GM19467 (cell line): ENCODE results near the gene FAM193A.
"Not testable (repeated sequence)": the region's sequence is repeated elsewhere in the genome, so short reads cannot be mapped to it uniquely, and the experiment has no call there.

ENCODE experiments used
- ATAC-seq: cut with Tn5 transposase; IDR thresholded peaks from one replicate; pipeline ENCODE4 v1.9.1; 2021; ENCODE audit warnings: mild to moderate bottlenecking, moderate library complexity; ENCODE audit not compliant: unreplicated experiment

The FAM193A gene

DNA sequence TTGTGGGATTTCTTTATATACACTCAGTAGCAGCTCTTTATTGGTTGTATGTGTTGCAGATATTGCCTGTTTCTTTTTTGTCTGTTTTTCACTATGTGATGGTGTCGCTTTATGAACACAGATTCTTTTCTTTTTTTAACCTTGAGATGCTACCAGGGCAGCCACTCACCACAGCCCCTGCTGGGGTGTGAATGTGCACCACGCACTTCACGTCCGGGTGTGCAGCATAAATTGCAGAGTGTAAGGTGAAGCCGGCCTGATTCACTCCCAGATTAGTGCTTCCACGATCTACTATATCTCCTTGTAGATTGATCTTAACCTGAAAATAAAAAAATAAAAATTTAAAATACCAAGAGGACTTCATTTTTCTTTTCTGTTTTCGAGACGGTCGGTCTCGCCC lies 71.4 kb downstream of the FAM193A start:
- ATAC-seq, result no peak

DNA sequence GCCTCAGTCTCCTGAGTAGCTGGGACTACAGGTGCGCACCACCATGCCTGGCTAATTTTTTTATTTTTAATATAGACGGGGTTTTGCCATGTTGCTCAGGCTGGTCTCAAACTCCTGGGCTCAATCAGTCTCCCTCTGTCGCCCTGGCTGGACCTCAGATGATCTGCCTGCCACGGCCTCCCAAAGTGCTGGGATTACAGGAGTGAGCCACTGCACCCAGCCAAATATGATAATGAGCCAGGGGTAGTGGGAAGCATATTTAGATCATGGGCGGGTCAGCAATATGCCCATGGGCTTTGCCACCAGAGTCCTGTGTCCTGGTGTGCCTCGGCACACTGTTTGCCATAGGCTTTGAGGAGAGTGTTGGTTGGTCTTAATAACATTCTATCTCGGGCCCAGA lies 71.8 kb downstream of the FAM193A start:
- no peak for ATAC-seq

DNA sequence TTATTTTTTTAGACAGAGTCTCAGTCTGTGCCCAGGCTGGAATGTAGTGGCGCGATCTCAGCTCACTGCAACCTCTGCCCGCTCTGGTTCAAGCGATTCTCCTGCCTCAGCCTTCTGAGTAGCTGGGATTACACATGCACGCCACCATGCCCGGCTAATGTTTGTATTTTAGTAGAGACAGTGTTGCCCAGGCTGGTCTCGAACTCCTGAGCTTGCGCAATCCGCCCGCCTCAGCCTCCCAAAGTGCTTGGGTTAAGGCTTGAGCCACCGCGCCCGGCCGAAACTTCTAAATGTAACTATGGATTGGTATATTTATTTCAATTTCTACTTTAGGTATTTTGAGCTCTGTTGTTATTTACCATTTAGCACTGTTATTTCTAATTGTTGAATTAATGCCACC lies 79.4 kb downstream of the FAM193A start:
- ATAC-seq, result no peak

DNA sequence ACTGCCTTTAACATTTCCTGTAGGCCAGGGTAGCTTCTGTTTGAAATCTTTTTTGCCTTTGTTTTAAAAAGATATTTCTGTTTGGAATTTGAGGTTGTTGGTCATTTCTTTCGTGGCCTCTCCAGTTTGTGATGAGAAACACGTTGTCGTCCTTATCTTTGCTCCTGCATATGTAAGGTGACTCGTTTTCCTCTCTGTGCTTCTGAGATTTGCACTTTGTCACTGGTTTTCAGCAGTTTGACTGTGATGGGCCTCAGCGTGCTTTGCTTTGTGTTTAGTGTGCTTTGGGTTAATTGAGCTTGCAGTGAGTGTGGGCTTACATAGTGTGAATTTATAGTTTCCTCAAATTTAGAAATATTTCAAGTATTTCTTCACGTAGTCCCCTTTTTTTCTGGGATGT lies 81.5 kb downstream of the FAM193A start:
- no peak for ATAC-seq

DNA sequence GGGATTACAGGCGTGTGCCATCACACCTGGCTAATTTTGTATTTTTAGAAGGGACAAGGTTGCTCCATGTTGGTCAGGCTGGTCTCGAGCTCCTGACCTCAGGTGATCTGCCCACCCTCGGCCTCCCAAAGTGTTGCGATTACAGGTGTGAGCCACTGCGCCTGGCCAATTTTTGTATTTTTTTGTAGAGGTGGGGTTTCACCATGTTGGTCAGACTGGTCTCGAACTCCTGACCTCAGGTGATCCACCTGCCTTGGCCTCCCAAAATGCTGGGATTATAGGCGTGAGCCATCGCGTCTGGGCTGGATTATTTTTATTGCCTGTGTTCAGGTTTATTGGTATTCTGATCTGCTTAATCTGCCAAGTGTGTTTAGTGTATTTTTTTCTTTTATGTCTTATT lies 82.3 kb downstream of the FAM193A start:
- ATAC-seq, result not testable (repeated sequence)

DNA sequence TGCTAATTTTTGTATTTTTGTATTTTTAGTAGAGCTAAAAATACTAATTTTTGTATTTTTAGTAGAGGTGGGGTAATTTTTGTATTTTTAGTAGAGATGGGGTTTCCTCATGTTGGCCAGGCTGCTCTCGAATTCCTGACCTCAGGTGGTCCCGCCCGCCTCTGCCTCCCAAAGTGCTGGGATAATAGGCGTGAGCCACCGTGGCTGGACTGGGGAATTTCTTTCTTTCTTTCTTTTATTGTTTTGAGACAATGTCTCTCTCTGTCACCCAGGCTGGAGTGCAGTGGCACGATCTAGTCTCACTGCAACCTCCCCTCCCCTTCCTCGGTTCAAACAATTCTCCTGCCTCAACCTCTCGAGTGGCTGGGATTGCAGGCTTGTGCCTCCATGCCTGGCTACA lies 83.0 kb downstream of the FAM193A start:
- ATAC-seq, result no peak

DNA sequence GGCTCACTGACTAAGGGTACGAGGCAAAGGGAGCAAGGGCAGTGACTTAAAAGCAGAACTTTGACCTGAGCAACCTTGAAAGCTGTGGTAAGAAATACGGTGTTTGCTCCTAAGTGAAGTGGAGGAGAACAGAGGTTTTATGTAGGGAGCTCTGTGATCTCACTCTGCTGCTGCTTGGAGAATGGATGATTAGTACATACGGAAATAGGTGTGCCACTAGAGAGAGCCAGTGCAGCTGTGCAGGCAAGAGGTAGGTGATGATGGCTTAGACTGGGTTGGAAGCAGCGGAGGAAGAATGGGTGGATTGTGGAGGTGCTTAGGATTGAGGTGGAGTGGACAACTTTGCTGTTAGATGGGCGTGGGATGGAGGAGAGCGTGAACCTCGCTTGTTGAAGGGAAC lies 85.0 kb downstream of the FAM193A start:
- no peak for ATAC-seq

DNA sequence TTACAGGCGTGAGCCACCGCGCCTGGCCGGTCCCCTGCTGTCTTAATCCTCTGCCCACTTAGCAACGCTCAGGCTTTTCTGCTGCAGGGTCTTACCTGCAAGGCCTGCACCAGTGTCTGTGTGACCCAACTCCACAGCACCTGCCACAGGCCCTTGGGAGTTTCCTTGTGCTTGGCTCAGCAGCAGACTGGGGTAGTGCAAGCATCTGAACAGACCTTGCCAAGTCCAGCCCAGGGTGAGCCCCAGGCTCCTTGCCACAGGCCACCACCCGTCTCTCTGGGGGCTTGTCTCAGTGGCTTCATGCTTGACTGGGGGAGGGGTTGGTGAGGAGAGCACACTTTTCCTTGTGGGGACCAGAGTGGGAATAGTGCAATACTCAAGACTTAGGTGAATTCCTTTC lies 87.0 kb downstream of the FAM193A start:
- no peak for ATAC-seq

DNA sequence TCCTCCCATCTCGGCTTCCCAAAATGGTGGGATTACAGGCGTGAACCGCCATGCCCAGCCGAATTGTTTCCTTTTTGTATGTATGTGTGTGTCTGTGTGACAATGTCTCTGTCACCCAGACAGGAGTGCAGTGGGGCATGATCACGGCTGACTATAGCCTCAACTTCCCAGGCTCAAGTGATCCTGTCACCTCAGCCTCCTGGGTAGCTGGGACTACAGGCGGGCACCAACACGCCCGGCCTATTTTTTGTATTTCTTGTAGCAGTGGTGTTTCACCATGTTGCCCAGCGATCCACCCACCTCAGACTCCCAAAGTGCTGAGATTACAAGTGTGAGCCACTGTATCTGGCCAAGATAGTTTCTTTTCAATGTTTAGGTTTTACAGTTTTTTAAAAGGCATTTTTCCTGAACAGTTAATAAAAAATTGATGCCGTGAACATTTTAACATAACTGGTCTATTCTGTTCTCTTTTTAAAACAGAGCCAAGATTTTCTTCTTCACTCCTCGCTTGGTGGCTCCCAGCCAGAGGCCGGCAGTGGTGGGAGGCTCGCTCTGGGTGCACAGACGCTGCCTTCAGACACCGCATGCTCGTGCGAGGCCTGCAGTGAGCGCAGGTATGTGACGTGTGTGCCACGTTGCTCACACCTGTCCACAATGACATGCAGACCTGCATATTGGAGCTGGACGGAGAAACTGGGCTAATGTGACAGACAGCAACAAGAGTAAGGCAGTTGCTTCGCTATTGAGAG lies 88.5 kb downstream of the FAM193A start:
- ATAC-seq, result no peak

GRCh38 chr4:2626231-2626630 lies 89.8 kb downstream of the FAM193A start:
- ATAC-seq, result no peak

GRCh38 chr4:2630556-2631273 lies 94.3 kb downstream of the FAM193A start:
- ATAC-seq, result no peak

- ATAC-seq, result no peak
These were observed 97.6 kb downstream of the FAM193A start for GRCh38 chr4:2634014-2634413.

DNA sequence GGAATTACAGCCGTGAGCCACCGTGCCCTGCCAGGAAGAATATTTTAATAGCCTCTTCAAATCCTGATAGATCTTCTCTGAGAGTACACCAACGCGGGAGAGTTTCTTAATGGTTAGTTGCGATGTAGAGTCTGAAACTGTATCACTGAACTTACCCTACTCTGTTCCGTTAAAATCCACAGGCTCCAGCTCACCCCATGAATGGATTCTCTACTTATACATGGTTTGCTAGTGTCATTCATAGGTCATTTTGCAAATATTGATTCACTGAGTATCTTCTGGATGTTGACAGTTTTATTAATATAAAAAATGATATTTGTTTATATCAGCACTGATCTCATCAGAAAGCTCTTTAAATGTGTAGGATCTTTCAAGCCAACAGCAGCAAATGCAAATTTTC lies 99.9 kb downstream of the FAM193A start:
- ATAC-seq, result no peak

DNA sequence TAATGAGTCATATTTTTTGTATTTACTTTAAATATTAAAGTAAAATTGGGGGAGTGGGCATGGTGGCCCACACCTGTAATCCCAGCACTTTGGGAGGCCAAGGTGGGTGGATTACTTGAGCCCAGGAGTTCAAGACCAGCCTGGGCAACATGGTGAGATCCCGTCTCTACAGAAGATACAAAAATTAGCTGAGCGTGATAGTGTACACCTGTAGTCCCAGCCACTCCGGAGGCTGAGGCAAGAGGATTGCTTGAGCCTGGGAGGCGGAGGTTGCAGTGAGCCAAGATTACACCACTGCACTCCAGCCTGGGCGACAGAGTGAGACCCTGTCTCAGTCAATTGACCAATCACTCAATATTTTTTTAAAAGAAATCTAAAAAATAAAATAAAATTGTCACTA lies 100.5 kb downstream of the FAM193A start:
- ATAC-seq, result not testable (repeated sequence)

DNA sequence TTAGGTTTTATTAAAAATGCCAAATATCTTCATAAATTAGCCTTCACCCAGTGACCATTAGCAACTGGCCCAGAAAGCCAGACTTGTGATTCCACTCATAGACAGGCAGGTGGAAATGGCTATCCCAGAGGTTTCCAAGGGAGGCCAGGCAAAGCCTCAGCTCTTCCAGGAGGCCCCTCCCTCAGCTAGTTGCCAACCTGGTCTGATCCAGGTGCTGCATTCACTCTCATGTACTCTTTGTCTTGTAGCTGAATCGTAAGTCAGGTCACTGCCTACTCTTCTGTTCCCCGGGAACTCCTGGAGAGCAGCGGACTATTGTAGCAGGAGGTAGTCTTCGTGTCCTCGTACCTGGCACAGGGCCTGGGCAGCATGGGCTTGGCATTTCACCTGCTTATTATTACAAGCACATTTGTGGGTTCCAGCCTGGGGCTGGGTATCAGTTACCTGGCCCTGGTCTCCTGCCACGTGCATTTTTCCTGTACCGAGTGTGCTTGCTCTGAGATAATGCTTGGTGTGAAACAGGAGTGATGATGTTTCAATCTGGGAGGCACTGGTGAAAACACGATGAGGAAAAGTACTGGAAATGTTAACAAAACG lies 101.6 kb downstream of the FAM193A start:
- no peak for ATAC-seq

GRCh38 chr4:2638730-2639129 lies 102.3 kb downstream of the FAM193A start:
- no peak for ATAC-seq

GRCh38 chr4:2642968-2643367 lies 106.5 kb downstream of the FAM193A start:
- ATAC-seq, result no peak

- ATAC-seq, result no peak
These were observed 107.1 kb downstream of the FAM193A start for GRCh38 chr4:2643555-2643954.

GRCh38 chr4:2646396-2647149 lies 110.1 kb downstream of the FAM193A start:
- no peak for ATAC-seq

DNA sequence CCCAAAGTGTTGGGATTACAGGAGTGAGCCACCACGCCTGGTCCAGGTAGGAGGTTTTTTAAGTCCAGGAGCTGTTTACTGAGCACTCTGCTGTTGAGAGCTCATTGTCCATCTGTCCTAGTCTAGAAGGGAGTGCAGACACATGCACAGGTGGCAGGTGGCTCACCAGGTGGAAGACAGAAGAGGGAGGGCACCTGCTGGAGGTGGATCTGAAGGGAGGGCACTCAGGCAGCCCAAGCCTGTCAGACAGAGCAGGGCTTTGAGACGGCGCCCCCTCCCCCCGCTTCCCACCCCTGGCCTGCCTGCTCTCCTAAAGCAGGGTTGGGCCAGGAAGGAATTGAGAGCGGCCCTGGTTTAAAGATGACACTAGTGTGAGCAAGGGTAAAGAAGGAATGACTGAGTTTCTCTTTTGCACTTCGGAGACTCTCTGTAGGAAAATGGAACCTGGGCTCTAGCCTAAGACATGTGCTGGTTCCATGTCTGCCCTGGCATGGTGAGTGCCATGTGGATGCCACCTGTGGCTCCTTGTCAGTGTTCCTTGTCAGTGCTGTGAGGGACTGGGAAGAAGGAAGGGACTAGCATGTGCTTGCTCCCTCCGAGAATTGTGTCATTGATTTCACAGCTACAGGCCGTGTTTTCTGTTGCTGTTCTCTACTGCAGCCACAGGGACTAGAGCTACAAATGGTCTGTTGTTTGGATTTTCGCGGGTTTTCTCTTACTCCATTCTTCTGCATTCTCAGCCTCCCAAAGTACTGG lies 111.1 kb downstream of the FAM193A start:
- no peak for ATAC-seq
